Adipose tissue (tissue), 3 donors: ENCODE measurements around the gene HSDL2. TPM values are rescaled to one million over a fixed set of nuclear protein-coding genes. Genes with fewer than 3 reads are reported as not detected.

Source experiments
- H3K27ac ChIP-seq: one replicate; pipeline ENCODE4 v1.5.1; 2013; ENCODE audit warnings: low read depth, low read length
- WGBS, 3 donors: extraction: QIAGEN DNeasy Blood & Tissue Kit; methylation state at CpG; one replicate each; pipeline ENCODE4 v1.1.7; 2013; 5-methylcytosine and 5-hydroxymethylcytosine counted together
- polyA plus RNA-seq, 3 donors: library from polyadenylated mRNA; stranded (reverse); fragments of 200-250 nt; gene quantifications; one replicate each; pipeline ENCODE4 v1.2.3, GENCODE V29; 2013
- donor health status: healthy with polysubstance abuse.
- donor health status: Bipolar disorder and iron deficiency.
- donor health status: healthy.

HSDL2 gene
- 10 to 100 TPM; 16.7 to 63.0 (median 40.2) TPM for polyA plus RNA-seq

DNA sequence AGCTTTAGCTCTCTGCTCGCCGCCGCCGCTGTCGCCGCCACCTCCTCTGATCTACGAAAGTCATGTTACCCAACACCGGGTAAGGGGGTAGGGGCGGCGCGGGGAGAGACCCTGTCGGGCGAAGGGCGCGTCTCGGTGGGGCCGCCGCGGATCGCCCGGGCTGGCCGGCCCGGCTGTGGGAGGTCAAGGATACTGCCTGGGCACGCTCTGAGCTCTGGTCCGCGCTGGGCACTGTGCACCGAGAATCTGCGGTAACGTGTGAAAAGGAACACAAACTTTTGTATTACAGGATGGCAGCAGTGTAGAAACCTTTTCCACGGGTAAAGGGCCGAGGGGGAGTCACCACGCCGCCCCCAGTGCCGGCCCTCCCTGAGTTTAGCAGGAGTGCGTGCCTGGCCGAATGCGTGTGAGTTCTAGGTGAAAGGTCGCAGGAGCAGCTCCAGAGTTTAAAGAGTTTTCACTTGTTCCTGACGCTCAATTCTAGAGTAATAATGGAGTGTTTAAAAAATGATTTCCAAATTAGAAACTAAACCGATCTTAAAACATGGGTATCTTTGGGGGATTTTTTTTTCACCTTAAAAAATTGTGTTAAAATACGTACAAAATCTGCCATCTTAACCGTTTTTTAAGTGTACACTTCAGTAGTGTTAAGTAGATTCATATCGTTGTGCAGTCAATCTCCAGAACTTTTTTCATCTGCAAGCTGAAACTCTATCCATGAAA lies at the start of gene HSDL2:
HSDL2 (plus strand) TSS at position 7 of the 723 bp plus-strand sequence; CDS start at position 63, 56 bp downstream.
- 1% methylated on average over 43 of the region's 43 CpGs for WGBS, 3 donors
- peak within 1 kb of the TSS; percentile 94 for H3K27ac ChIP-seq

DNA sequence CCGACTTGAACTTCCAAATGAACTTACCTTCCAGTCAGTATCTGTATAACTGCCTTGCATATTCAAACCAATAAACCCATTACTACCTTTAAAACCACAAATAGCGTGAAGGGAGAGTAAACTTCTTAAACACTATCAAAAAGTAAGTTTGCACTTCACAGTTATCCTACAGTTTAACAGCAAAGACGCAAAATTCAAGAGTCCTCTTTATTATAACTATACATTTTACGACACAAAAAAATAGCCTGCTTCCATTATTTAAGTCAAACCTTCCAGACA lies 48.3 kb upstream of the HSDL2 start:
- no peak overlapping the region for H3K27ac ChIP-seq
- WGBS, 3 donors: 49 to 65% (median 60%) methylated on average over 4 of the region's 4 CpGs

DNA sequence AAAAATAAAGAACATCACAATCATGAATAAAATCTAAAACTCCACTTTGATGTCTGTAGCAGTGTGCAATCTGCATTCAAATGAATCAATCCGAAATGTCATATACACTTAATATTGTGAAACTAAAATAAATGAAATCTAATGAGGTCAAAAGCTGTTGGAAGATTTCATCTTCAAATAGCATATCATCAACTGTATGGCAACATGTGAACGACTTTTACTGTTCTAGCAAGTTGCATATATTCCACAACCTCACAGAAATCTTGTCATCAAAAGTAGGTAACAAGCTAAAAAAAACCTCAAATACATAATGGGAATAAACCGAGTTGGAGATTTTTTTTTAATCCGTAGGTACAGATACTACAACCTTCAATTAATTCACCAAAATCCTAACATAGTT lies 47.7 kb upstream of the HSDL2 start:
- 5 to 10% (median 9%) methylated on average over 4 of the region's 4 CpGs for WGBS, 3 donors
- no peak overlapping the region for H3K27ac ChIP-seq

DNA sequence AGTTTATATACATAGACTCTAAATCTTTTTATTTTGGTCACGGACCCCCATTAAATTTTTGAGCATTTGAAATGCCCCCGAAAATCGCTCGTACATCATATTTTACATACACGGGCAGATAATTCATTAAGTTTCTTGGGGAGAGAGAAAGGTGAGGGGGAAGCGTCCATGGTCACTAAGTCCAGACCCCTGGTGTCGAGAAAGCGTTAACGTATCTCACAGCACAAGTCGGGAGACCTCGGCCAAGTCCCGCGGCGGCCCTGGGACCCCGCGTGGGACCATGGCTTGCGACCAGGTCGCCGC lies 47.3 kb upstream of the HSDL2 start:
- H3K27ac ChIP-seq: peak overlapping the region; percentile 88
- WGBS, 3 donors: 0 to 1% (median 0%) methylated on average over 19 of the region's 19 CpGs

DNA sequence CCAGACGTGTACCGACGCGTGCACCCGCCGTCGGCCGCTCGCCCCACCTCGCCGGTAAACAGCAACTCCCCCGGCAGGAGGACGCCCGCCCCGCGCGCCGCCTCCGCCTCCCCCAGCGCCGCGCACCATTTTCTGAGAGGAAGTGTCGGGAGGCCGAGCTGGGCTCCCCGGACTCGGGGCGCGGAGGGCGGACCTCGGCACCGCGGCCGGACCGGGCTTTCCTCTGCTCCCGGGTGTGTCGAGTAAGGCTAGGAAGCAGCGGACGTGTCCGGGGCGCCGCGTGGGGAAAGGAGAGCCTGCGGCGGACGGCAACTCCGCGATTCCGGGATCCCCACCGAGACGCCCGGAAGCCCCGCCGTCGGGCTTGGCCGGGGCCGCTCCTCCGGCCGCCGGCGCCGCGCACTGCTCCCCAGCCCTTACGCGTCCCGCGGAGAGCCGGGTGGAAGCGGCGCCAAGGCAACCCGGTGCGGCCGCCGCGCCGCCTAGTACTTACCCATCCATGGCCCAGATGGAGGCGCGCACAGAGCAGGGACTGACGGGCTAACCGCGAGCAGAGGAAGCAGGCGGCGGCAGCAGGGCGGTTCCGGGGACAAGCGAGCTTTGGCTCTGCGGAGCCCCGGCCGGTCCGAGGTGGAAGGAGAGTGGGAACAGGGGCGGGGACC lies 46.8 kb upstream of the HSDL2 start, which contains the start of gene PTBP3:
PTBP3 (minus strand) TSS at position 643 of the 662 bp plus-strand sequence. CDS start 35,754 bp downstream, outside the sequence.
- 0 to 1% (median 0%) methylated on average over 72 to 90 of the region's 90 CpGs for WGBS, 3 donors
- H3K27ac ChIP-seq: peak within 1 kb of the TSS; percentile 88

DNA sequence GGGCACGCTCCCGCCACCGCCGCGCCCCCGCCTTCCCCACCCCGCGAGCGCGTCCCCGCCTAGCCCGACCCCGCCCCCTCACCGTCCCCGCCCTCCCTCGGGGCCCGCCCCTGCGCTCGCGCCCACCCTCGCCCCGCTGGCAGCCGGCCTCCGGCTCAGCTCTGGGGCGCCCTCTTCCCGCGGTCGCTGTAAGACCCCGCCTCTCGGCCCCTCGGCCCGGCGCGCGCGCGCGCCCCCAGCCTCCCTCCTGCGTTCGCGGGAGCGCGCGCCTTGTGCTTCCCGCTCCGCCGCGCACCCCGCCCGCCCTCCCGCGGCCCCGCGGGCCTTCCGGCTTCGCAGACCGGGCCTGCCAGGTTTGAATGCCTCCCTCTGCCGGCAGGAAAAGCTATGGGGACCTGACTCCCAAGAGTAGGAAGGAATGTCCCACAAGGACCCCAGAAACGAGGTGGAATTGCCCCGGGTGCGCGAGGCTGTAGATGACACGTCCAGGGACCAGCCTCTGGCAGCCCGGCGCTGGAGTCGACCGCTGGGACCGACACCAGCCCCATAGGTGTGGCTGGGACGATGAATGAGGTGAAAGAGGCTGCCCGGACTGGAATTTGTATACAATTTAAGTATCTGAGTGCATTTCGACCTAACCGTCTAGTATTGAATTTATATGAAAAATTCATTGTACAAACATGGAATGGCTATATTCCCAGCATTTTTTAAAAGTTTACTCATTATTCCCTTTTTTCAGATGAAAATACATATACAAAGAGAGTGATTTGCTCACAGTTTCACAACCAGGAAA lies 46.1 kb upstream of the HSDL2 start:
- WGBS, 3 donors: 0 to 2% (median 0%) methylated on average over 34 to 72 of the region's 72 CpGs
- peak overlapping the region; percentile 12 for H3K27ac ChIP-seq

DNA sequence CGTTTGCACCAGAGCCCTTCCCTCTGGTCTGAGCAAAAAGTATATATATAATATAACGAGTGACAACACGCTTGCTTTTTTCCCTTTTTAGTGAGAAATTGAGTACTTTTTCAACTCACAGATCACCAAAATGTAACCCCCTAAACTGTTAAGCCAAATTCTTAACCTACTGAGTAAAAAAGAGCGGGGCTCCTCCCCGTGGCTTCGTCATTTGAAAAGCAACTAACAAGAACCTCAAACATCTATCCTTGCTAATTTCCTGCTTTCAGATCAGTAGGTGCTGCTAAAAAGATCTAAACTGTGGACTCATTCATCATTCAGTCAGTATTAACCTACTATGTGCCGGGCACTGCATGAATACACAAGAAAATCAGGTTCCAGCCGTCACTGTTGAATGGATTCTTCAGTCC lies 45.5 kb upstream of the HSDL2 start:
- 8 to 9% (median 9%) methylated on average over 8 of the region's 8 CpGs for WGBS, 3 donors
- H3K27ac ChIP-seq: no peak overlapping the region

DNA sequence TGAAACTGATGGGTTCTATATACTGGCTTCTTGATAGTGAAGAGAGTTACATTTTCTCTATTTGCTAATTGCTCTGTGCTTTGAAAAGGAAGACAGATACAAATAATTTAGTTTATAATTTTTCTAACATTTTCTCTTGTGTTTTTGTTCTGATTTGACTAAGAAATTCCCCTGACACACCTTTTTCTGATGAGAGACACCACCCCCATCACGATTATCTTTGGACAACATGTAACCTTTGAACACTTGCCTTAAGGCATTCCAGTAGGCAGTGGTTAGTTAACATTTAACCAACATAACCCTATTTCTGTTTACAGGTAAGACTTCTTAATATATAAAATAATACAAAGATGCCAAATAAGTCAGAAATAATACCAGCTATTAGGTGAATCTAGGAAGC lies 42.4 kb upstream of the HSDL2 start:
- no peak overlapping the region for H3K27ac ChIP-seq
- 12 to 73% (median 55%) methylated on average over 1 of the region's 1 CpG for WGBS, 3 donors

DNA sequence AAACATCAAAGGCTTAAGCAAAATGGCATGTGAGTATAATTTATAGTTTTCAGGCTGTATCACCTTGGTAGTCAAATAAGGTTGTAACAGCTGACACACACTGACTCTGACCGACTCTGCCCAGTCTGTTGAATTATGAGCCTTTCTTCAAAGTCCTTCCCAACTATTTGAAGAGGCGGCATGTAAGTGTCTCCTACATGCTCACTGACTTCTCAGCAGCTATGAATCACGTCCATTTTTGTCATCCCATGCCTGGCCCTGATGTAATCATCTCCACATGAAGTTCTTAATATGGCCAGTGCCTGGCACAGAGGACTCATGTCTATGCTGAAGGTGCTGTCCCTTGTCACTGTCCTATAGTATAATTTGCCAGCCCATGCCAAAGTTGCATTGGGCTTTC lies 41.3 kb upstream of the HSDL2 start:
- 72 to 81% (median 80%) methylated on average over 3 of the region's 3 CpGs for WGBS, 3 donors
- no peak overlapping the region for H3K27ac ChIP-seq

DNA sequence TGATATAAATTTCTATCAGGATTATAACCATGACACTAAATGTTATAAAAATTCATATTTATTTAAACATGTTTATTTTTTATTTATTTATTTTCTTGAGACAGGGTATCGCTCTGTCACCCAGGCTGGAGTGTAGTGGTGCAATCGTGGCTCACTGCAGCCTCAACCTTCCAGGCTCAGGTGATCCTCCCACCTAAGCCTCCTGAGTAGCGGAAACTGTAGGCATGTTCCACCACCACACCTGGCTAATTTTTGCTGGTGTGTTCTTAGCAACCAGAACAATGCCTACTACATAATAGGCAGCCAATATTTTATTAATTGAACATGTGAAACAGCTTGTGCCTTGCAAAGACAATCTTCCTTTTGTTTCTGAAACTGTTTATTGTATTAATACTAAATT lies 40.0 kb upstream of the HSDL2 start:
- whole genome bisulfite sequencing, 3 donors: 97 to 98% (median 97%) methylated on average over 3 of the region's 3 CpGs
- no peak overlapping the region for H3K27ac ChIP-seq

DNA sequence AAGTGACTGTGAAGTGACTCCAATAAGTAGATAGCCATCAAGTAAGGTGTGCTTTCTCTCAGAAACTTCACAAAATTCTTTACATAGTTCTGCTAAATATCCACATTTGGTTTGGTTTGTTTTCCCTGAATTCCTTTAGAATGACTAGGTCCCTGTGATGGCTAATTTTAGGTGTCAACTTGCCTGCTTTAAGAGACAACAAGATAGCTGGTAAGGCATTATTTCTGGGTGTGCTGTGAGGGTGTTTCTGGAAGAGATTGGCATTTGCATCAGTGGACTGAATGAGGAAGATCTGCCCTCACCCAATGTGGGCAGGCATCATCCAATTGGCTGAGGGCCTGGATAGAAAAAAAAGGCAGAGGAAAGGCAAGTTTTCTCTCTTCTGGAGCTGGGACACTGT lies 38.2 kb upstream of the HSDL2 start:
- H3K27ac ChIP-seq: no peak overlapping the region

DNA sequence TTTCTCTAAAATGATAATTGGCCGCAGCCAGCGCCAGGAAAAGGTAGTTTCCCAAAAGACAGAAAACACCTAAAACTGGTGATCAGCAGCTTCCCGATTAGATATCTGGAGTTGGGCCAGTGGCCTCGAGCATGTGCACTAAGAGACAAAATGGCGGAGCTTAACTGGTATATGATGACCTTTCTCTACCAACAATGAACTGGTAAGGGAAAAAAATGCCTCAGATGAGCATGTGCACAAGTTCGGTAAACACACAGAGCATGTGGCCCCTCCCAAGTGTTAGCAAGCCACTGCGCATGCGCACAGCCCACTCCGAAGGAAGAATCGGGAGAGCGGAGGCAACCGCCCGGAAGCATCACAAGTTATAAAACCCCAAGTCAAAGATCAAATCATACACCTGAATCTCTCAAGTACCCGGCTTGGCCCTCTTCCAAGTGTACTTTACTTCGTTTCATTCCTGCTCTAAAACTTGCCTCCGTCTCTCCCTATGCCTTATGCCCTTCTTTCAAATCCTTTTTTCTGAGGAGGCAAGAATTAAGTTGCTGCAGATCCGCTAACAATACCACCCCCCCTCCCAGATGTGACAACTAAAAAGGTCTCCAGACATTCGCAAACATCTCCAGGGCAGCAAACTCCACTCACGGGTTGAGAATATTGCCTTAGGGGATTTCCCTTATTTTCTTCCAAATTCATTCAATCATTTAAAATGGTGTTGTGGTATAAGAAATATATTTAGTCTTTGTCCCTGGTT lies 31.5 kb upstream of the HSDL2 start:
- no peak overlapping the region for H3K27ac ChIP-seq

DNA sequence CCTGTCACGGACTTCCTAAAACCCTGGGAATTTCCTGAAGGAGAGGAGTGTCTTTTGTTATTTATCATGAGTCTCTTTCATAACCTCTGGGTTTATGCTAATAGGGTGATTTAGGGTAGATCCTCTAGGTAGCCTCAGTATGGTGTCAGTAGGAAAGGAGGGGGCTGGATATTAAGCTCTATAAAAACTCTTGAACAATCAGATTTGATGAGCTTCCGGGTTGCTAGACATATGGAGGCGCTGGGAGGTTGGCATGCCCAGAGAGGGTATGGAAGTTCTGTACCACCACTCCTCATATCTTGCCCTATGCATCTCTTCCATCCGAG lies 30.9 kb upstream of the HSDL2 start:
- 65 to 68% (median 68%) methylated on average over 4 of the region's 4 CpGs for WGBS, 3 donors
- no peak overlapping the region for H3K27ac ChIP-seq

More for the DNA sequence above, 31.5 kb upstream of the HSDL2 start:
- WGBS, 3 donors: 24 to 30% (median 30%) methylated on average over 19 of the region's 19 CpGs

DNA sequence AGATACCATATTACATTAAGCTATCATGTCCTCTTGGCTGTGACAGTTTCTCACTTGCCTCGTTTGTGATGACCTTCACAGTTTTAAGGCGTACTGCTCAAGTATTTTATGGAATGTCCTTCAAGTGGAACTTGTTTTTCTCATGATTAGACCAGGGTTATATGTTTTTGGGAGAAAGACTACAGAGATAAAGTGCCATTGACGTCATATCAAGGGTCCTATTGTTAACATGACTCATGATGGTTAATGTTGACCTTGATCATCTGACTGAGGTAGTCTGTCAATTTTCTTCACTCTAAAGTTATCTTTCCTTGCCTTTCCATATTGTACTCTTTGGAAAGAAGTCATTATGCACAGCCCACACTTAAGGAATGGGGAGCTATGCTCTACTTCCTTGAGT lies 28.7 kb upstream of the HSDL2 start:
- H3K27ac ChIP-seq: no peak overlapping the region
- WGBS, 3 donors: 34 to 85% (median 82%) methylated on average over 3 of the region's 3 CpGs

DNA sequence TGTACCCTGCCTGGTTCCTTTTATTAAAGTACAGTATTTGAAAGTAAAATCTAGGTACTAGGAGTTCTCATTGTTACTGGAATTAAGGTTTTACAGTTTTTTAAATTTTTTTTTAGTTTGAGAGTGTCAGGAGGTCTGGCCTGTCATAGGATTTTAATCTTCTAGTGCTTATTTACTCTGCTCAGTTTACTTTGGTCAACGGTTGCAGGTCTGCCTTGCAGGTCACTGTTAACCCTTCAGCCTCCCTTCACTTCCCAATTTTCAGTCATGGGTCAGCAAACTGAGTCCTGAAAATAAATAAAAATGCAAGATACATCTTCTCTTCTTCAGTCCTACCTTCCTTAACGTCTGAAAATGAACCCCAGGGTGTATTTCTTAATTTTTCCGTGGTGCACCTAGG lies 27.7 kb upstream of the HSDL2 start:
- 60 to 63% (median 62%) methylated on average over 3 of the region's 3 CpGs for WGBS, 3 donors
- H3K27ac ChIP-seq: no peak overlapping the region

DNA sequence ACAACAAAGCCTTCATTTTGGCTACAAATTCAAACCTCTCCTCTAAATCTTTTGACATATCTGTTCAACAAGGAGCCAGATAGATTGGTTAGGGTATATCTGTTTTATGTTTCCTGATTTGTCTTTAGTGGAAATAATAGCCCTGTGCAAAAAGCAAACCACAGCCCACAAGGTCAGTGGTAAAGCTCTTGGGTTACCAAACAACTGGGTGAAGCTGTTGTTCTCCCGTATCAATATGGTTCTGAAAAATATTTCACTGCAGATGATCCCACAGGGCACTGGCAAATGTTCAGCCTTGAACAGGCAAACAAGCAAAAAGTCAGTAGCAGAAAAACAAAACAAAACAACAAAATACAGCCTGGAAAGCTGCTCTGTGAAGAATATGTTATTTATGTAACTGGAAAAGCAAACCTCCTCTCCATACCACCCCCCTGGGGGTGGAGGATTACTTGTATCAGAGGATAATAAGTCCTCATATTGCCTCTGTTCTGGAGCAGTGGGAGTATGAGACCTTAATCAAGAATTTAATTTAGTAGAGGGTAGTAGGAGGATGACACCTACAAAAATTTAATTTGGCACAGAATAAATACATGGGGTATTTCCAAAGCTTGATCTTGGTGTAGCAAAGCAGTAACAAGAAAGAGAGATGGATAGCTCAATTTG lies 25.7 kb upstream of the HSDL2 start:
- 26 to 66% (median 38%) methylated on average over 1 of the region's 1 CpG for WGBS, 3 donors
- no peak overlapping the region for H3K27ac ChIP-seq

DNA sequence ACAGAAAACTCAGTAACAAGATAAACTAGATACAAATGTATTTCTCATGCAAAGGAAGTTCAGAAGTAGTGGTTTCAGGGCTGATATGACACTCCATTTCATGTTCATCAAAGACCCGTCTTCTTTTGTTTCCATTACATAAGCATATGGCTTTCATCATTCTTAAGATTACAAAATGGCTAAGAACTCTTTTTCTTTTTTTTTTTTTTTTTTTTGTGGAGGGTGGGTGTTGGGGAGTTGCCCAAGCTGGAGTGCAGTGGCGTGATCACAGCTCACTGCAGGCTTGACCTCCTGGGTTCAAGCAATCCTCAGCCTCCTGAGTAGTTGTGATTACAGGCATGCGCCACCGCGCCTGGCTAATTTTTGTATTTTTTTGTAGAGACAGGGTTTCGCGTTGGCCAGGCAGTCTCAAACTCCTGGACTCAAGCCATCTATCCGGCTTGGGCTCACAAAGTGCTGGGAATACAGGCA lies 24.4 kb upstream of the HSDL2 start:
- H3K27ac ChIP-seq: no peak overlapping the region
- WGBS, 3 donors: 49 to 72% (median 56%) methylated on average over 8 of the region's 8 CpGs

DNA sequence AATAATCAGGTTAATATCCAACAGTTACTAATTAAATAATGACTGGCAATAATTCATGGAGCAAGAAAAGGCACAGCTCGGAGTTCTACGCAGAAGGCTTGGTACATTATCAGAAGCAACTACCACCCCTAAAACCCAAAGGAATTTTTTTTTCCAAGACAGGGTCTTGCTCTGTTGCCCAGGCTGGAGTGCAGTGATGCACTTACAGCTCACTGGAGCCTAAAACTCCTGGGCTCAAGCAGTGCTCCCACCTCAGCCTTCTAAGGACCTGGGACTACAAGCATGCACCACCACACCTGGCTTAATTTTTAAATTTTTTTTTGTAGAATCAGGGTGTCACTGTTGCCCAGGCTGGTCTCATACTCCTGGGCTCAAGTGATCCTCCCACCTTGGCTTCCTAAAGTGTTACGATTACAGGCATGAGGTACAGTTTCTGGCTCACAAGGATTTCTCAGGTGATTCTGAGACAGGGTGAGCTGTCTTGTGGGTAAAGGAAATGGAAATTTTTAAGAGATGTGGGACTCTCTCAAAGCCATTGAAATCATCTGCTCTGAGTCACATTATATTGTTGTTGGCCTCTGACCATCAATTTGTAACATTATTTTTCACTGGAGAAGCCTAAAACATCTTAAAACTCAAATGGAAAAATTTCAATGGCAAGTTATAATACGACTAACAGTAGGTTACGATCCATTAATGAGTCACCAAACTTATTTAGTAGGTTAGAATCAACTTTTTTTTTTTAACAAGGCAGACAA lies 19.7 kb upstream of the HSDL2 start:
- H3K27ac ChIP-seq: no peak overlapping the region
- 84 to 89% (median 85%) methylated on average over 5 of the region's 5 CpGs for WGBS, 3 donors
